Adrenal gland (tissue), 12 donors: Measurements from ENCODE around the gene THSD4. TPM values are rescaled to one million over a fixed set of nuclear protein-coding genes. Genes with fewer than 3 reads are reported as not detected.

ENCODE experiments used
- DNase-seq, 7 donors: peaks; one replicate each; pipeline ENCODE4 v3.0.0-alpha.2; 2019 to 2020
- H3K27ac ChIP-seq, 5 donors: fragments of 200-600 bp; sonication (generic) in 4 of 5; 1 replicate in 3 of 5; 2 replicates in 2 of 5; pipeline versions ENCODE4 v1.5.1 to v1.8.0; 2016 to 2020; ENCODE audit warnings: mild to moderate bottlenecking in 1 of 5
- H3K27me3 ChIP-seq: fragments of 200-600 bp; 2 replicates; pipeline ENCODE4 v1.8.0; 2021
- H3K36me3 ChIP-seq, 2 donors: fragments of 200-600 bp; replicated peaks in 1 of 2; 1 replicate in 1 of 2; 2 replicates in 1 of 2; pipeline versions ENCODE4 v1.5.1 to v1.8.0; 2018 to 2022
- H3K4me1 ChIP-seq, 2 donors: fragments of 200-600 bp; replicated peaks in 1 of 2; 1 replicate in 1 of 2; 2 replicates in 1 of 2; pipeline versions ENCODE4 v1.5.1 to v1.8.0; 2018 to 2021
- H3K4me3 ChIP-seq, 4 donors: fragments of 200-600 bp; sonication (generic) in 3 of 4; one replicate each; pipeline ENCODE4 v1.5.1; 2016 to 2018
- H3K9me3 ChIP-seq, 3 donors: fragments of 200-600 bp; sonication (generic) in 1 of 3; replicated peaks in 1 of 3; 1 replicate in 2 of 3; 2 replicates in 1 of 3; pipeline versions ENCODE4 v1.5.1 to v1.8.0; 2016 to 2021
- CTCF ChIP-seq, 6 experiments: fragments of 450-650 bp in 4 of 6; fragments of 200-600 bp in 2 of 6; sonication (generic) in 1 of 6; IDR thresholded peaks; 1 replicate in 5 of 6; 2 replicates in 1 of 6; pipeline versions ENCODE4 v1.5.1 to v1.8.0; 2016 to 2021; ENCODE audit warnings: antibody characterized with exemption in 6 of 6, mild to moderate bottlenecking in 2 of 6, moderate library complexity in 1 of 6
- POLR2A ChIP-seq, 2 donors: fragments of 450-650 bp; IDR thresholded peaks; one replicate each; pipeline ENCODE4 v1.6.1; 2017; ENCODE audit warnings: antibody characterized with exemption in 2 of 2, mild to moderate bottlenecking in 2 of 2, moderate library complexity in 1 of 2
- WGBS, 4 donors: extraction: QIAGEN DNeasy Blood & Tissue Kit in 2 of 4; methylation state at CpG; one replicate each; pipeline versions ENCODE4 v1.1.5 to v1.1.7; 2013 to 2017; 5-methylcytosine and 5-hydroxymethylcytosine counted together
- intact Hi-C, 2 donors: fragments of 100-400 bp; cut with DNase I; formaldehyde crosslinking; loops; one replicate each; pipeline versions ENCODE4 v1.14.1 to v1.15.0; 2022 to 2023
- polyA plus RNA-seq, 3 donors: library from polyadenylated mRNA; stranded (reverse); fragments of 200-250 nt in 2 of 3; fragments of 350-450 nt in 1 of 3; fragmentation: Illumina TruSeq in 1 of 3; extraction: RNeasy Lipid Tissue Mini Kit (QIAGEN cat#74804) in 1 of 3; gene quantifications; one replicate each; pipeline ENCODE4 v1.2.3, GENCODE V29; 2013 to 2014
- total RNA-seq, 9 donors: library from RNA; depleted of rRNA in 4 of 9; stranded (reverse); fragments of >200 nt in 4 of 9; fragments of 120-200 nt in 1 of 9; fragmentation: NEBNext Ultra II Directional in 1 of 9; extraction: Animal tissue kit (Norgen Biotek cat#: 25700) in 1 of 9; gene quantifications; one replicate each; pipeline versions ENCODE4 v1.1.0 to v1.2.4, GENCODE V29; 2013 to 2023
- donor health status: healthy with polysubstance abuse.
- donor health status: Bipolar disorder and iron deficiency.
- donor health status: DM: yes; HTN: yes; CAD: no.
- donor health status: DM: no; HTN: no; CAD: no.
- donor health status: DM: no; HTN: no; CAD: no.
- donor health status: DM: yes; HTN: yes; CAD: no.

The THSD4 gene
- total and polyA plus RNA-seq, 12 donors = 5.3 to 53.2 (median 23.2) TPM

DNA sequence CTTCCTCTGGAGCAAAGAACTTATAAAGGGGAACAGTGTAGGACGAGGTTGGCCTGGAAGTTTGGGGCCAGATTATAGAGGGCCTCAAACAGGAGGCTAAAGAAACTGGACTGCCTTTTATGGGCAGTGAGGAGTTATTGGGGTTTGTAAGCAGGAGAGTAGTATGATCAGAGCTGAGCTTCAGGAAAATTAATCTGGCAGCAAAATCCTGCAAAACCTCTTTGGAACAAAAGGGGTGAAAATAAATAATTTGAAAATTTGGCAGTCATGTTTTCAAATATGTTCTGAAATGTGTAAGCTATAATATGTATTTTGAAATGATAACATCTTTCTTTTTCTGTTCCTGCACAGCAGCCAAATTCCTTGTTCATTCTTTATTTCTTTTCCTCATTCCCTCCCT lies 164.9 kb downstream of the THSD4 start:
- WGBS, 4 donors = 75 to 91% (median 83%) methylated on average over 1 of the region's 1 CpG
- no peak for DNase-seq
- Histone ChIP-seq H3K36me3 (no peaks in the 10 kb centered on the region), H3K27me3 (no peaks in the 10 kb centered on the region), H3K4me1 (peaks cover 9 to 28% of the 10 kb centered on the region in 2 donors), H3K27ac (peak overlapping the region in 4 of 5 donors; percentile 27 to 89 (median 73)), H3K9me3 (no peaks in the 10 kb centered on the region), H3K4me3 (no peak overlapping the region)
- TF ChIP-seq POLR2A (IDR thresholded peaks at IDR 0.05) (no peak), CTCF (IDR thresholded peaks at IDR 0.05) (no peak)
- intact Hi-C loops = no loop called here

DNA sequence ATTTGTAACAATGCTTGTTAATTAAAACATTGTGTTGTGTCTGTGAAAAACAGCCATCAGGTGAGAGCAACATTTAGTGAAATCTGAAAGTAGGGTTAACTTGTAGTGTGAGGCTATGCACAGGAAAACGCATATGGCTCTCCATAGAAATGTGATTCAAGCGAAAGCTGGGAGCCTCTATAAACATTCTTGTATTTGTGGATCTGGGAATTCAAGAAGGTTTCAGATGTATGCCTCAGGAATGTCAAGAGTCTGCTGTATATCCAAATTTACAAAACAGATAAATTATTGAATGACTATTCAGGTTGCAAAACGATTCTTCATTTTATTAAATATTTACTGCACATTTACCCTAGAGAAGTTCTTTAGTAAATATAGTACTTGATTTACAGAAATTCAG lies 166.0 kb downstream of the THSD4 start:
- WGBS, 4 donors = 78 to 84% (median 81%) methylated on average over 3 of the region's 3 CpGs
- Histone ChIP-seq H3K4me3 (no peak overlapping the region), H3K36me3 (no peaks in the 10 kb centered on the region), H3K9me3 (no peaks in the 10 kb centered on the region), H3K4me1 (peaks cover 9 to 28% of the 10 kb centered on the region in 2 donors), H3K27ac (peak overlapping the region in 2 of 5 donors; percentile 57 to 89), H3K27me3 (no peaks in the 10 kb centered on the region)
- no peak for TF ChIP-seq CTCF (IDR thresholded peaks at IDR 0.05)
- TF ChIP-seq POLR2A (IDR thresholded peaks at IDR 0.05) = no peak
- DNase-seq = no peak
- intact Hi-C loops = no loop called here

- H3K27ac ChIP-seq = peak overlapping the region in 2 of 5 donors; percentile 57 to 89
- WGBS, 4 donors = 69 to 81% (median 73%) methylated on average over 3 of the region's 3 CpGs
Observed at GRCh38 chr15:71282076-71282475, 166.8 kb downstream of the THSD4 start.

DNA sequence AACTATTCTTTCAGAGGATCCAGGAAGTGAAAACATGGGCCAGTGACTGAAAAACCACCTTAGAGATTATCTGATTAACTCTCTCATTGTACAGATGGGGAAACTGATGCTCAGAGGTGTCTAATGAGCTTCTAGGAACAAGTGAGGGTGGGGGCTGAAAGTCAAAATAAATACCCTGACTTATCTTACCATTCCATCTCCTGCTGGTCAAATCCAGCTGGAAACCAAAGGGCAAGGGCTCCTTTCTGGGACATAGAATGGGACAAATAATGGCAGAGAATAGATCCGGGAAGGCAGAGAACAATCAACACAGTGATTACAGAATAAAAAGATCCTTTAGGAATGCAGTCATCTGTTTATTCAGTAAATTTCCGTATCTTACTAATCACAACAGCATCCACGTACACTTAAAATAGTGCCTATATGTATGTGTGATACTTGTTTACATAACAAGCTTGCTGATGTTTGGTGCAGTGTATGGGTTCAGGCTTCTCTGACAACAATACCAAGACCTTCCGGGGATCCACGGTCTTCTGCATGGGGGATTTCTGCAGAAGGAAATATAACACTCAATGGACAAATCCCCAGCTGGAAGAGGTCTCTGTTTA lies 173.2 kb downstream of the THSD4 start:
- Histone ChIP-seq H3K27me3 (no peaks in the 10 kb centered on the region), H3K4me1 (no peaks in the 10 kb centered on the region), H3K9me3 (no peaks in the 10 kb centered on the region), H3K4me3 (no peak overlapping the region), H3K36me3 (no peaks in the 10 kb centered on the region), H3K27ac (no peak overlapping the region)
- TF ChIP-seq CTCF (IDR thresholded peaks at IDR 0.05) = no peak
- no peak for TF ChIP-seq POLR2A (IDR thresholded peaks at IDR 0.05)
- intact Hi-C loops = no loop called here
- no peak for DNase-seq
- 84 to 94% (median 89%) methylated on average over 5 of the region's 5 CpGs for WGBS, 4 donors

More at GRCh38 chr15:71282076-71282475, 166.8 kb downstream of the THSD4 start:
- no peak for TF ChIP-seq CTCF (IDR thresholded peaks at IDR 0.05)
- TF ChIP-seq POLR2A (IDR thresholded peaks at IDR 0.05) = no peak
- intact Hi-C loops = no loop called here
- Histone ChIP-seq H3K4me1 (peaks cover 9 to 28% of the 10 kb centered on the region in 2 donors), H3K9me3 (no peaks in the 10 kb centered on the region), H3K36me3 (no peaks in the 10 kb centered on the region), H3K4me3 (no peak overlapping the region), H3K27me3 (no peaks in the 10 kb centered on the region)
- DNase-seq = no peak
